K562 (cell line): ENCODE data around the gene TNFRSF19. TPM values are rescaled to one million over a fixed set of nuclear protein-coding genes. Genes with fewer than 3 reads are reported as not detected.
A peak's percentile ranks its signal among the peaks of the same experiment; 100 is the strongest.

Experiments
- ARID1B ChIP-seq: fragments of 450-650 bp; IDR thresholded peaks from 2 replicates; pipeline ENCODE4 v1.6.1; 2016; ENCODE audit warnings: antibody characterized with exemption, mild to moderate bottlenecking, inconsistent platforms
- ATF3 ChIP-seq, 2 experiments: fragments of 450-650 bp in 1 of 2; sonication (generic) in 1 of 2; formaldehyde crosslinking in 1 of 2; IDR thresholded peaks in 1 of 2; conservative IDR thresholded peaks in 1 of 2; 2 replicates each; pipeline versions ENCODE4 v1.6.1 to v1.8.1; 2016 to 2023; ENCODE audit warnings: mild to moderate bottlenecking in 2 of 2, moderate library complexity in 2 of 2, inconsistent platforms in 1 of 2, missing genetic modification reagents in 1 of 2
- CBX3 ChIP-seq, 2 experiments: IDR thresholded peaks; 1 replicate in 1 of 2; 2 replicates in 1 of 2; pipeline ENCODE4 v1.6.1; 2012; ENCODE audit warnings: inconsistent platforms in 2 of 2, low read length in 2 of 2, borderline replicate concordance in 1 of 2, control low read depth in 1 of 2
- CBX5 ChIP-seq: IDR thresholded peaks from 2 replicates; pipeline ENCODE4 v1.6.1; 2014; ENCODE audit warnings: low read depth, borderline replicate concordance
- CTBP1 ChIP-seq: fragments of 450-650 bp; IDR thresholded peaks from 2 replicates; pipeline ENCODE4 v1.6.1; 2016; ENCODE audit warnings: borderline replicate concordance
- EGR1 ChIP-seq: fragments of 450-650 bp; conservative IDR thresholded peaks from 2 replicates; pipeline ENCODE4 v1.6.1; 2017; ENCODE audit warnings: mild to moderate bottlenecking
- EHMT2 ChIP-seq: fragments of 450-650 bp; IDR thresholded peaks from 2 replicates; pipeline ENCODE4 v1.6.1; 2018; ENCODE audit warnings: antibody characterized with exemption
- FOSL1 ChIP-seq: fragments of 200-800 bp; sonication (Bioruptor generic); conservative IDR thresholded peaks from 2 replicates; pipeline ENCODE4 v1.6.1; 2016; ENCODE audit warnings: missing genetic modification characterization, missing compliant biosample characterization
- KLF10 ChIP-seq: fragments of 250-450 bp; sonication (Bioruptor Pico); IDR thresholded peaks from 2 replicates; pipeline ENCODE4 v1.6.1; 2021; ENCODE audit warnings: matching md5 sums
- KLF16 ChIP-seq: IDR thresholded peaks from 2 replicates; pipeline ENCODE4 v1.6.1; 2016; ENCODE audit warnings: antibody characterized with exemption
- KLF6 ChIP-seq: fragments of 250-450 bp; sonication (Bioruptor Pico); IDR thresholded peaks from 2 replicates; pipeline ENCODE4 v1.4.0; 2020; ENCODE audit warnings: mild to moderate bottlenecking, moderate library complexity, borderline replicate concordance
- LARP7 ChIP-seq: fragments of 450-650 bp; IDR thresholded peaks from 2 replicates; pipeline ENCODE4 v1.6.1; 2016
- MECOM ChIP-seq: fragments of 250-450 bp; sonication (Bioruptor Pico); IDR thresholded peaks from 2 replicates; pipeline ENCODE4 v1.8.0; 2022; ENCODE audit warnings: inconsistent platforms
- MEIS2 ChIP-seq: fragments of 450-650 bp; IDR thresholded peaks from 2 replicates; pipeline ENCODE4 v1.6.1; 2014; ENCODE audit warnings: mild to moderate bottlenecking; ENCODE audit not compliant: partially characterized antibody
- NEUROD1 ChIP-seq: fragments of 150-350 bp; IDR thresholded peaks from 2 replicates; pipeline ENCODE4 v1.6.1; 2014; ENCODE audit warnings: borderline replicate concordance, low read length, low read depth; ENCODE audit not compliant: partially characterized antibody
- PHF21A ChIP-seq: fragments of 450-650 bp; IDR thresholded peaks from 2 replicates; pipeline ENCODE4 v1.6.1; 2017; ENCODE audit warnings: low read depth, borderline replicate concordance
- RAD21 ChIP-seq, 2 experiments: fragments of 250-450 bp in 1 of 2; fragments of 450-650 bp in 1 of 2; sonication (Bioruptor Pico) in 1 of 2; formaldehyde crosslinking in 1 of 2; IDR thresholded peaks in 1 of 2; conservative IDR thresholded peaks in 1 of 2; 2 replicates each; pipeline versions ENCODE4 v1.4.0 to v1.8.0; 2020 to 2022; ENCODE audit warnings: mild to moderate bottlenecking in 2 of 2, moderate library complexity in 1 of 2
- SOX6 ChIP-seq: fragments of 450-650 bp; IDR thresholded peaks from 2 replicates; pipeline ENCODE4 v1.6.1; 2014; ENCODE audit warnings: mild to moderate bottlenecking
- TCF3 ChIP-seq: sonication (generic); formaldehyde crosslinking; IDR thresholded peaks from 2 replicates; pipeline ENCODE4 v1.4.0; 2020; ENCODE audit warnings: mild to moderate bottlenecking, missing genetic modification reagents
- TEAD4 ChIP-seq, 2 experiments: sonication (generic) in 1 of 2; formaldehyde crosslinking in 1 of 2; IDR thresholded peaks; 2 replicates each; pipeline versions ENCODE4 v1.6.1 to v1.8.0; 2012 to 2022; ENCODE audit warnings: borderline replicate concordance in 1 of 2, inconsistent platforms in 1 of 2, low read length in 1 of 2, mild to moderate bottlenecking in 1 of 2, missing genetic modification reagents in 1 of 2
- TFAP4 ChIP-seq: sonication (generic); formaldehyde crosslinking; IDR thresholded peaks from 2 replicates; pipeline ENCODE4 v1.8.0; 2022; ENCODE audit warnings: missing genetic modification reagents, mild to moderate bottlenecking, moderate library complexity, borderline replicate concordance
- ZBTB43 ChIP-seq: sonication (generic); formaldehyde crosslinking; IDR thresholded peaks from 2 replicates; pipeline ENCODE4 v1.8.0; 2023; ENCODE audit warnings: mild to moderate bottlenecking, missing genetic modification reagents
- ZNF551 ChIP-seq: fragments of 250-450 bp; sonication (Bioruptor Pico); IDR thresholded peaks from 2 replicates; pipeline ENCODE4 v1.5.0; 2021; ENCODE audit warnings: mild to moderate bottlenecking, moderate library complexity
- ZNF583 ChIP-seq: fragments of 250-450 bp; sonication (Bioruptor Pico); IDR thresholded peaks from 2 replicates; pipeline ENCODE4 v1.4.0; 2020
- polyA plus RNA-seq, 8 experiments: library from polyadenylated mRNA; depleted of rRNA in 4 of 8; stranded (reverse) in 5 of 8; unstranded in 3 of 8; fragments of >200 nt; fragmentation: Nextera tagmentation in 2 of 8; fragmentation: Illumina TruSeq in 1 of 8; extraction: Ambion mirVana in 2 of 8; extraction: Trizol in 1 of 8; gene quantifications; 2 replicates each; pipeline versions ENCODE4 v1.2.1 to v1.2.3, GENCODE V29; 2011 to 2014; ENCODE audit warnings: inconsistent platforms in 1 of 8, missing spikeins in 1 of 8
- total RNA-seq, 7 experiments: library from RNA; depleted of rRNA in 6 of 7; stranded (reverse); fragments of >200 nt in 6 of 7; fragmentation: Illumina TruSeq in 2 of 7; extraction: Trizol in 2 of 7; gene quantifications; 2 replicates each; pipeline versions ENCODE4 v1.2.1 to v1.2.3, GENCODE V29; 2011 to 2021; ENCODE audit warnings: low replicate concordance in 1 of 7

Gene TNFRSF19
- total and polyA plus RNA-seq, 9 of the 15 experiments (the other 6 are each of a cell fraction or from before 2014, with no cell fraction given) = 0.01 to 0.07 TPM; not detected in 7

GRCh38 chr13:23570099-23570920 is at the start of gene TNFRSF19 (continued):
- TF ChIP-seq CBX3 (IDR thresholded peaks at IDR 0.05; ENCODE audit: borderline replicate concordance in 1 of 2, low read length in 2 of 2) = no peak
- no peak for TF ChIP-seq NEUROD1
- no peak for TF ChIP-seq RAD21 (CRISPR knock-in tag; conservative IDR thresholded peaks at IDR 0.05 in 1 of 2, IDR thresholded peaks at IDR 0.05 in 1 of 2)
- peak; percentile 33; the same call in 1 of the 2 replicates for TF ChIP-seq FOSL1 (tag)
- TF ChIP-seq KLF6 (CRISPR knock-in tag) = no peak
- 0 out of 2 replicates have a peak, but pooled peaks have one; percentile 23 for TF ChIP-seq EGR1
- TF ChIP-seq CTBP1 = peak; percentile 78; the same call in 1 of the 2 replicates
- no peak for TF ChIP-seq ZBTB43 (CRISPR knock-in tag)
- peak; percentile 77 for TF ChIP-seq KLF16
- no peak for TF ChIP-seq EHMT2
- peak; percentile 69 for TF ChIP-seq TCF3 (CRISPR knock-in tag)
- no peak for TF ChIP-seq CBX5
- TF ChIP-seq KLF10 (CRISPR knock-in tag) = no peak
- peak; percentile 71; the same call in 1 of the 2 replicates for TF ChIP-seq MECOM (CRISPR knock-in tag)
- peak; percentile 54; the same call in 1 of the 2 replicates for TF ChIP-seq ATF3 (IDR thresholded peaks at IDR 0.05)
- TF ChIP-seq ATF3 (CRISPR knock-in tag; conservative IDR thresholded peaks at IDR 0.05) = no peak
- TF ChIP-seq ZNF583 = no peak
- peak; percentile 88 for TF ChIP-seq ARID1B
- TF ChIP-seq ZNF551 = no peak
- TF ChIP-seq PHF21A = no peak
- TF ChIP-seq LARP7 = no peak
- TF ChIP-seq TEAD4 (IDR thresholded peaks at IDR 0.05; ENCODE audit: low read length) = peak; percentile 83
- TF ChIP-seq TEAD4 (CRISPR knock-in tag; IDR thresholded peaks at IDR 0.05; ENCODE audit: borderline replicate concordance) = no peak
- peak; percentile 95 for TF ChIP-seq MEIS2
- TF ChIP-seq TFAP4 (CRISPR knock-in tag) = peak; percentile 33; the same call in 1 of the 2 replicates
- peak; percentile 93 for TF ChIP-seq SOX6
